ENCODE data around the gene ZFAND3.

Gene ZFAND3

DNA sequence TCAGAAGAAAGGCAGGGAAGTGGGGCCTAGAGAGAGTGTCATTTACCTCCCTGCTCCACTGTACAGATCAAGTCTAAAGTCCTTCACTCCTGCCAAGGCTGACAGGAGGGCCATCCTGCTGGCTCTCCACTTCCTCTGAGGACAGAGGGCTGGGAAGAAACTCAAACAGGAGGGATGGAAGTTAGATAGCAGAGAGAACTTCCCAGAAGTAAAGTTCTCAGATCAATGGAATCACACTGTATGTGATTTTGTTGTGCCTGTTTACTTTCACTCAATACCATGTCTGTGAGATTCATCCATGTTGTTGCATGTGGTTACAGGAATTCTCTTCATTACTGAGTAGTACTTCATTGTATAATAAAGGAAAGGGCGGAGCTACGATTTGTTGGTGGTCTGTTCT, 32.3 kb upstream of the ZFAND3 start:
- no peak for DNase-seq (ENCODE audit: extremely low read depth, low read depth)
- no peak overlapping the region for H3K4me3 ChIP-seq (replicated peaks; ENCODE audit: low read depth, low read length)
- TF ChIP-seq, protein P1, sequence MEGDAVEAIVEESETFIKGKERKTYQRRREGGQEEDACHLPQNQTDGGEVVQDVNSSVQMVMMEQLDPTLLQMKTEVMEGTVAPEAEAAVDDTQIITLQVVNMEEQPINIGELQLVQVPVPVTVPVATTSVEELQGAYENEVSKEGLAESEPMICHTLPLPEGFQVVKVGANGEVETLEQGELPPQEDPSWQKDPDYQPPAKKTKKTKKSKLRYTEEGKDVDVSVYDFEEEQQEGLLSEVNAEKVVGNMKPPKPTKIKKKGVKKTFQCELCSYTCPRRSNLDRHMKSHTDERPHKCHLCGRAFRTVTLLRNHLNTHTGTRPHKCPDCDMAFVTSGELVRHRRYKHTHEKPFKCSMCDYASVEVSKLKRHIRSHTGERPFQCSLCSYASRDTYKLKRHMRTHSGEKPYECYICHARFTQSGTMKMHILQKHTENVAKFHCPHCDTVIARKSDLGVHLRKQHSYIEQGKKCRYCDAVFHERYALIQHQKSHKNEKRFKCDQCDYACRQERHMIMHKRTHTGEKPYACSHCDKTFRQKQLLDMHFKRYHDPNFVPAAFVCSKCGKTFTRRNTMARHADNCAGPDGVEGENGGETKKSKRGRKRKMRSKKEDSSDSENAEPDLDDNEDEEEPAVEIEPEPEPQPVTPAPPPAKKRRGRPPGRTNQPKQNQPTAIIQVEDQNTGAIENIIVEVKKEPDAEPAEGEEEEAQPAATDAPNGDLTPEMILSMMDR (IDR thresholded peaks at IDR 0.05; ENCODE audit: low read depth, low read length, missing control alignments) = no peak

DNA sequence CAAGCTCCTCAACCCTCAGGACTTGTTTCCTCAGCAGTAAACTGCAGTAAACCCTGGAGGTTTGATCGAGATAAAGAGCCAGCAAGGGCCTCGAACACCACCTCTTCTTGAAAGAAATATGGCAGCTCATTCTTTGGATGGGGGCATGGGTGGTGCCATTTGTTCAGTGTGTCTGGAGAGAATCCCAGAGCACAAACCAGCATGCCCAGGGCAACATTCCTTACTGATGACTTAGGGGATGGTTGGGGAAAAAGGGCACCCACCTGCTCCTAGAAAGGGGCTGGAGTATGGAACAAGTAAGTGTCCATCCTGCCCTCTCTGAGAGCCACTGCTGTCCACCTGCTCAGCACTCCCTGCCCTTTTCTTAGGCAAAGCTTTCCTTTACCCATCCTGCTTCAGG, 31.3 kb upstream of the ZFAND3 start:
- no peak for DNase-seq (ENCODE audit: extremely low read depth, low read depth)
- TF ChIP-seq, protein P1 (IDR thresholded peaks at IDR 0.05; ENCODE audit: low read depth, low read length, missing control alignments) = no peak
- no peak overlapping the region for H3K4me3 ChIP-seq (replicated peaks; ENCODE audit: low read depth, low read length)

DNA sequence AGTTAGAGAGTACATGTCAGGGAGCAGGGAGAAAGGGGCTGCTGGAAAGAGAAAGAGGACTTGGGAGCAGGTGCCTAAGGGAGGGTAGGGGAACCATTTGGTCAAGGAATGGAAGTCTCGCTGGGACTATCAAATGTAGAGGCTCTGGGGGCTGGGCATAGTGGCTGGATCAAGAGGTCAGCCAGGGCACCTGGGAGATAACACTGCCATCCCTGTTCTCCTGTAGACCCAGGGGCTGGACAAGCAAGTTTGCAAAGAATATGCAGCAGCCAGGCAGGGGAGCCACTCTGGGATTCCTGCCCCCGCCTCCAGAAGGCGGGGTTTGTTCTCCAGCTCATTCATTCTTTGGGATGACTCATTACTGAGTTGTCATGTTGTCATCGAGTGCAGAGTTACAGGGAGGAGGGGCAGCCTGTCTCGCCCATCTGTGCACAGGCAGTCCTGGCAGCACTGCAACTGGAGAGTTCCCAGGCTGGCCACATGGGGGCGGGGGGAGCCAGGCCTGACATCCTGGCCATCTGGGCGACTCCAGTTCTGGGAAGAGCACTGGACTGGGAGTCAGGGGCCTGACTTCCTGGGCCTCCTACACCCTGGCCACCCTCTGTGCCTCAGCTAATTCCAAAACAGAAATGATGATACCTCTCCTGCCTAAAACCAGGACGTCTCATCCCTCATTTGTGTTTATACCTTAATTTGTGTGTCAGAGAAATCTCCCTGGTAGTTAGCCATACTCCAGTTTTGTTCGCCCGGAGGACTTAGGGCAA, 28.2 kb upstream of the ZFAND3 start:
- peak; percentile 96 for DNase-seq (ENCODE audit: extremely low read depth, low read depth)
- TF ChIP-seq, protein P1 (IDR thresholded peaks at IDR 0.05; ENCODE audit: low read depth, low read length, missing control alignments) = peak; percentile 95
- H3K4me3 ChIP-seq (replicated peaks; ENCODE audit: low read depth, low read length) = no peak overlapping the region

DNA sequence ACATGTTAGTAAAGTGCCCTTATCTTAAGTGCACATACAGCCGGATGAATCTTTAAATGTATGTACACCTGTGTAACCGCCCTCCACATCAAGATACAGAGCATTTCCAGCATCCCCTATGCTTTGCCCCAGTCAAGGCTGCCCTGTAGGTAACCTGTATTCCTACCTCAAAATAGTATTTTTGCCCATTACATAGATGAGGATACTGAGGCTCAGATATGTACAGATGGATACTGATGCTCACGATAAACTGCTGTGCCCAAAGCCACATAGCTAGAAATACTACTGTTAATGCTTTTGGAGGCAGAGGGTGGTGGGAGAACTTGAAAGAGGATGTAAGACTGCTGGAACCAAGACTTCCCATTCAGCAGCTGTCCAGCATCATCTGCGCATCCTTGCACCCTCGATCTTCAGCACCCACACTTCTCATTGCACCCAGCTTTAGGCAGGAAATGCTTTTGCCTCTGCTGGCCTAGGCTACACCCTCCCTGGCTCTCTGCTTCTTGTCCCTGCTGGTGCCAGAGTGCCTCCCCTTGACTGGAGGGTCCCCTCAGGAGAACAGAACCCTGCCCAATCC, 27.0 kb upstream of the ZFAND3 start:
- TF ChIP-seq, protein P1 (IDR thresholded peaks at IDR 0.05; ENCODE audit: low read depth, low read length, missing control alignments) = no peak
- no peak overlapping the region for H3K4me3 ChIP-seq (replicated peaks; ENCODE audit: low read depth, low read length)
- DNase-seq (ENCODE audit: extremely low read depth, low read depth) = no peak

DNA sequence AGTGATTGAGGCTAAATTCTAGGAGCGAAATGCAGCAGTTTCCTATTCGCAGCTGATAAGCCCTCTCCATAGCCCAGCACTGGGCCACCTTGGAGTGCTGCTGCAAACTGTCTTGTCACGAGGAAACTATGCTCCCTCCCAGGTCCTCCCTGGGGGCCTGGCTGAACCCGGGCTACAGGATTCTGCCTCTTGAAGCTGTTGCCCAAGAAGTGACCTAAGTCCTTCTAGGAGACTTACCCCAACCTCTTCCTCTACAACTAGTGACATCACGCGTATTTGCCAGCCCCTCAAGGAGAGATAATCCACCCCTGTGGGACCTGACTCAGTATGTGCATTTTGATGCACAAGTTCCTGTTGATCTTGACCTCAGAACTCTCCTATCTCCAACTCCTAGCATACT, 26.5 kb upstream of the ZFAND3 start:
- H3K4me3 ChIP-seq (replicated peaks; ENCODE audit: low read depth, low read length) = no peak overlapping the region
- TF ChIP-seq, protein P1 (IDR thresholded peaks at IDR 0.05; ENCODE audit: low read depth, low read length, missing control alignments) = no peak
- no peak for DNase-seq (ENCODE audit: extremely low read depth, low read depth)

DNA sequence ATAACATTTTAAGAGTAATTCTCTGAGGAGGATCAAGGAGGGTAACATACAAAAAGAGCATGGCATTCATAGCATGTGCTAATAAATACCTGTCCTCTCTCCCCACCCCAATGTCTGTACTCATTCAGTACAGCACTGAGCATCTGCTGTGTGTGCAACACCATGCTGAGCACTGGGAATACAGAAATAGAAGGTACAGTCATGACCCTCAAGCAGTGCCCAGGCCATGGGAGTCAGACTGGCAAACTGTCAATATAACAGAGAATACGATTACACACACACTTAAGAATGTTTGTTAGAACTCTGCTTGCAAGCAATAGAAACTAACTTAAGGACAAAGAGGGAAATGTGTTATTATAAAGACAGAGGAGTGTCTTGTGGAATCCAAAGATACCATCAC, 24.7 kb upstream of the ZFAND3 start:
- DNase-seq (ENCODE audit: extremely low read depth, low read depth) = no peak
- H3K4me3 ChIP-seq (replicated peaks; ENCODE audit: low read depth, low read length) = no peak overlapping the region
- TF ChIP-seq, protein P1 (IDR thresholded peaks at IDR 0.05; ENCODE audit: low read depth, low read length, missing control alignments) = no peak

Data from HFF-Myc (cell line).